Stimulated activated naive CD4-positive, alpha-beta T cell (primary cell): ENCODE data around the gene GNA12.

ENCODE experiments used
- DNase-seq, 6 experiments: peaks; one replicate each; lab custom pipeline; 2025; lab: John Stamatoyannopoulos, UW

The GNA12 gene

GRCh38 chr7:2777898-2778535 is 66.1 kb downstream of the GNA12 start:
- DNase-seq = no peak

GRCh38 chr7:2776401-2776800 is 67.7 kb downstream of the GNA12 start:
- no peak for DNase-seq

GRCh38 chr7:2775785-2776184 is 68.3 kb downstream of the GNA12 start:
- DNase-seq = no peak

GRCh38 chr7:2775376-2775775 is 68.7 kb downstream of the GNA12 start:
- DNase-seq = no peak

GRCh38 chr7:2774935-2775334 is 69.2 kb downstream of the GNA12 start:
- DNase-seq = no peak

GRCh38 chr7:2774280-2774679 is 69.8 kb downstream of the GNA12 start:
- no peak for DNase-seq

- DNase-seq = no peak
These were observed 70.5 kb downstream of the GNA12 start for GRCh38 chr7:2773608-2774007.

- no peak for DNase-seq
These were observed 72.8 kb downstream of the GNA12 start for GRCh38 chr7:2771274-2771731.

GRCh38 chr7:2764621-2765020 is 79.5 kb downstream of the GNA12 start:
- DNase-seq = no peak

GRCh38 chr7:2763597-2763996 is 80.5 kb downstream of the GNA12 start:
- no peak for DNase-seq

- DNase-seq = no peak
These were observed 82.2 kb downstream of the GNA12 start for GRCh38 chr7:2761801-2762497.

- DNase-seq = no peak
These were observed 82.9 kb downstream of the GNA12 start for GRCh38 chr7:2761131-2761624.

GRCh38 chr7:2760098-2760889 is 83.8 kb downstream of the GNA12 start:
- no peak for DNase-seq

- no peak for DNase-seq
These were observed 84.4 kb downstream of the GNA12 start for GRCh38 chr7:2759736-2760097.

- no peak for DNase-seq
These were observed 85.2 kb downstream of the GNA12 start for GRCh38 chr7:2758673-2759616.

GRCh38 chr7:2757904-2758672 is 86.0 kb downstream of the GNA12 start:
- no peak for DNase-seq

- no peak for DNase-seq
These were observed 86.7 kb downstream of the GNA12 start for GRCh38 chr7:2757361-2757903.

- DNase-seq = no peak
These were observed 88.6 kb downstream of the GNA12 start for GRCh38 chr7:2755531-2755930.

- DNase-seq = no peak
These were observed 89.2 kb downstream of the GNA12 start for GRCh38 chr7:2754912-2755311.

GRCh38 chr7:2754086-2754485 is 90.0 kb downstream of the GNA12 start:
- DNase-seq = no peak

GRCh38 chr7:2753148-2753547 is 91.0 kb downstream of the GNA12 start:
- DNase-seq = no peak
